NCI-H2029 treated with DMSO at 0.1 percent for 48 hours (cell line): Measurements from ENCODE around the gene CELSR1.

Experiments
- DNase-seq: peaks from one replicate; lab custom pipeline; 2025; lab: John Stamatoyannopoulos, UW

CELSR1 gene

GRCh38 chr22:46374663-46375474 is 162.6 kb downstream of the CELSR1 start:
- DNase-seq: no peak

- DNase-seq: peak; percentile 24
Observed at GRCh38 chr22:46373921-46374662, 163.3 kb downstream of the CELSR1 start.

GRCh38 chr22:46373159-46373558 is 164.3 kb downstream of the CELSR1 start:
- DNase-seq: no peak

GRCh38 chr22:46372686-46373085 is 164.7 kb downstream of the CELSR1 start:
- no peak for DNase-seq

GRCh38 chr22:46371623-46372226 is 165.7 kb downstream of the CELSR1 start:
- DNase-seq: no peak

GRCh38 chr22:46370584-46371291 is 166.7 kb downstream of the CELSR1 start:
- no peak for DNase-seq

- DNase-seq: no peak
Observed at GRCh38 chr22:46369716-46370583, 167.5 kb downstream of the CELSR1 start.

- DNase-seq: no peak
Observed at GRCh38 chr22:46368871-46369715, 168.3 kb downstream of the CELSR1 start.

GRCh38 chr22:46368422-46368821 is 169.0 kb downstream of the CELSR1 start:
- DNase-seq: no peak

GRCh38 chr22:46367707-46368191 is 169.7 kb downstream of the CELSR1 start:
- peak; percentile 15 for DNase-seq

- DNase-seq: no peak
Observed at GRCh38 chr22:46366801-46367706, 170.4 kb downstream of the CELSR1 start.

- DNase-seq: no peak
Observed at GRCh38 chr22:46366327-46366731, 171.1 kb downstream of the CELSR1 start.

GRCh38 chr22:46365166-46365624 is 172.2 kb downstream of the CELSR1 start:
- no peak for DNase-seq

- no peak for DNase-seq
Observed at GRCh38 chr22:46364341-46365165, 172.9 kb downstream of the CELSR1 start.

- no peak for DNase-seq
Observed at GRCh38 chr22:46363611-46364321, 173.7 kb downstream of the CELSR1 start.

- DNase-seq: no peak
Observed at GRCh38 chr22:46362934-46363515, 174.4 kb downstream of the CELSR1 start.
